ENCODE results near the gene RFTN1. TPM values are rescaled to one million over a fixed set of nuclear protein-coding genes. Genes with fewer than 3 reads are reported as not detected.

The RFTN1 gene
- total and polyA plus RNA-seq, 9 of the 15 experiments (the other 6 are each of a cell fraction or from before 2014, with no cell fraction given) = 0.08 to 0.51 (median 0.11) TPM; not detected in 6

- 2% methylated on average over 3 of the region's 3 CpGs for WGBS (ENCODE audit: insufficient coverage, low coverage, missing lambda C conversion rate)
- no peak for ATAC-seq
Observed at GRCh38 chr3:16510620-16511319, 2.7 kb downstream of the RFTN1 start.

More at GRCh38 chr3:16510620-16511319, 2.7 kb downstream of the RFTN1 start:
- H3K27me3 ChIP-seq (ENCODE audit: control insufficient read depth in 2 of 2, insufficient read depth in 2 of 2, low read length in 2 of 2) = peaks cover 43 to 57% of the 10 kb centered on the region in 2 experiments
- FAIRE-seq = no peak
- H3K4me2 ChIP-seq (ENCODE audit: insufficient read depth, low read length) = no peak overlapping the region
- DNase-seq (ENCODE audit: extremely low read depth in 1 of 4, low spot score in 3 of 4) = no peak
- in situ Hi-C loops (cut with MboI) (no loop called here), intact Hi-C loops (cut with micrococcal nuclease) (no loop called here)
- H3K4me3 ChIP-seq = no peak overlapping the region
- no peak overlapping the region for H2AFZ ChIP-seq (ENCODE audit: low read depth, low read length)
- no peak overlapping the region for H3K9ac ChIP-seq (ENCODE audit: insufficient read depth in 1 of 2, low read depth in 2 of 2, low read length in 2 of 2)
- ChIA-PET CTCF (ENCODE audit: low intra/inter-chr PET ratio) (no interaction called here), POLR2A (no interaction called here)
- no peaks in the 10 kb centered on the region for H3K36me3 ChIP-seq (ENCODE audit: control insufficient read depth, insufficient read depth, low read length)
- H3K27ac ChIP-seq (ENCODE audit: extremely low read depth, low read depth, low read length) = no peak overlapping the region
- H4K20me1 ChIP-seq (replicated peaks; ENCODE audit: control insufficient read depth, insufficient read depth, low read length) = no peaks in the 10 kb centered on the region
- BruUV-seq (replicated peaks) = no TSS peak
- TF ChIP-seq ZNF444 (CRISPR knock-in tag; IDR thresholded peaks at IDR 0.05) = no peak
- TF ChIP-seq, protein P1, sequence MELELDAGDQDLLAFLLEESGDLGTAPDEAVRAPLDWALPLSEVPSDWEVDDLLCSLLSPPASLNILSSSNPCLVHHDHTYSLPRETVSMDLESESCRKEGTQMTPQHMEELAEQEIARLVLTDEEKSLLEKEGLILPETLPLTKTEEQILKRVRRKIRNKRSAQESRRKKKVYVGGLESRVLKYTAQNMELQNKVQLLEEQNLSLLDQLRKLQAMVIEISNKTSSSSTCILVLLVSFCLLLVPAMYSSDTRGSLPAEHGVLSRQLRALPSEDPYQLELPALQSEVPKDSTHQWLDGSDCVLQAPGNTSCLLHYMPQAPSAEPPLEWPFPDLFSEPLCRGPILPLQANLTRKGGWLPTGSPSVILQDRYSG (tag; conservative IDR thresholded peaks at IDR 0.05; ENCODE audit: low read depth) = no peak
- TF ChIP-seq TEAD2 (tag; IDR thresholded peaks at IDR 0.05) = no peak
- TF ChIP-seq, protein P2, sequence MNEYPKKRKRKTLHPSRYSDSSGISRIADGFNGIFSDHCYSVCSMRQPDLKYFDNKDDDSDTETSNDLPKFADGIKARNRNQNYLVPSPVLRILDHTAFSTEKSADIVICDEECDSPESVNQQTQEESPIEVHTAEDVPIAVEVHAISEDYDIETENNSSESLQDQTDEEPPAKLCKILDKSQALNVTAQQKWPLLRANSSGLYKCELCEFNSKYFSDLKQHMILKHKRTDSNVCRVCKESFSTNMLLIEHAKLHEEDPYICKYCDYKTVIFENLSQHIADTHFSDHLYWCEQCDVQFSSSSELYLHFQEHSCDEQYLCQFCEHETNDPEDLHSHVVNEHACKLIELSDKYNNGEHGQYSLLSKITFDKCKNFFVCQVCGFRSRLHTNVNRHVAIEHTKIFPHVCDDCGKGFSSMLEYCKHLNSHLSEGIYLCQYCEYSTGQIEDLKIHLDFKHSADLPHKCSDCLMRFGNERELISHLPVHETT (CRISPR knock-in tag; conservative IDR thresholded peaks at IDR 0.05 in 1 of 2, IDR thresholded peaks at IDR 0.05 in 1 of 2) = no peak
- TF ChIP-seq ZNF449 (CRISPR knock-in tag; IDR thresholded peaks at IDR 0.05) = no peak
- H3K4me1 ChIP-seq (replicated peaks in 1 of 2; ENCODE audit: control insufficient read depth in 2 of 2, insufficient read depth in 2 of 2, low read length in 2 of 2) = peaks cover 0 to 15% of the 10 kb centered on the region in 2 experiments; a peak in 2 of 5 replicates
- H3K79me2 ChIP-seq (ENCODE audit: control insufficient read depth, insufficient read depth, low read length) = no peaks in the 10 kb centered on the region
- no peaks in the 10 kb centered on the region for H3K9me3 ChIP-seq (replicated peaks; ENCODE audit: control insufficient read depth, insufficient read depth, low read depth, low read length)
- H3K9me1 ChIP-seq (ENCODE audit: control insufficient read depth, insufficient read depth, low read length) = no peaks in the 10 kb centered on the region
